GM23338 (cell line): ENCODE results near the gene AGPAT4. TPM values are rescaled to one million over a fixed set of nuclear protein-coding genes. Genes with fewer than 3 reads are reported as not detected.

ENCODE experiments used
- ATAC-seq: fragments of 200-7000 bp; cut with Tn5 transposase; 3 replicates; pipeline ENCODE4 v1.9.1; 2020
- DNase-seq: peaks from one replicate; pipeline ENCODE4 v3.0.0-alpha.2; 2015; ENCODE audit warnings: low spot score
- H2AFZ ChIP-seq: fragments of 200-600 bp; sonication (generic); 2 replicates; pipeline ENCODE4 v1.8.0; 2016; ENCODE audit warnings: antibody characterized with exemption, mild to moderate bottlenecking, moderate library complexity
- H3F3A ChIP-seq: fragments of 200-600 bp; sonication (generic); replicated peaks from 2 replicates; pipeline ENCODE4 v1.8.0; 2017; ENCODE audit warnings: antibody characterized with exemption, mixed run types, low read depth
- H3K27ac ChIP-seq: fragments of 200-600 bp; sonication (generic); 2 replicates; pipeline ENCODE4 v1.6.1; 2016; ENCODE audit warnings: low read depth
- H3K27me3 ChIP-seq: fragments of 200-600 bp; sonication (generic); 2 replicates; pipeline ENCODE4 v1.8.0; 2016; ENCODE audit warnings: mild to moderate bottlenecking, mixed run types, moderate library complexity; ENCODE audit not compliant: insufficient read depth
- H3K36me3 ChIP-seq: fragments of 200-600 bp; sonication (generic); 2 replicates; pipeline ENCODE4 v1.8.0; 2016; ENCODE audit warnings: mild to moderate bottlenecking; ENCODE audit not compliant: insufficient read depth
- H3K4me1 ChIP-seq: fragments of 200-600 bp; sonication (generic); 2 replicates; pipeline ENCODE4 v1.8.0; 2016; ENCODE audit warnings: mild to moderate bottlenecking, moderate library complexity; ENCODE audit not compliant: insufficient read depth
- H3K4me2 ChIP-seq: fragments of 200-600 bp; sonication (generic); 2 replicates; pipeline ENCODE4 v1.7.1; 2017; ENCODE audit warnings: mixed run types
- H3K4me3 ChIP-seq: fragments of 200-600 bp; sonication (generic); 2 replicates; pipeline ENCODE4 v1.6.1; 2016; ENCODE audit warnings: mixed run types
- H3K79me2 ChIP-seq: fragments of 200-600 bp; sonication (generic); replicated peaks from 2 replicates; pipeline ENCODE4 v1.8.0; 2017; ENCODE audit warnings: mild to moderate bottlenecking; ENCODE audit not compliant: insufficient read depth
- H3K9me2 ChIP-seq: fragments of 200-600 bp; sonication (generic); 2 replicates; pipeline ENCODE4 v1.8.0; 2017; ENCODE audit not compliant: insufficient read depth
- H4K20me1 ChIP-seq: fragments of 200-600 bp; sonication (generic); replicated peaks from 2 replicates; pipeline ENCODE4 v1.8.0; 2017; ENCODE audit warnings: mild to moderate bottlenecking; ENCODE audit not compliant: insufficient read depth
- H3K27ac Mint-ChIP-seq: 2 replicates; pipeline ENCODE4 v1.8.0; 2020; ENCODE audit warnings: inconsistent platforms, mild to moderate bottlenecking, moderate library complexity, mixed read lengths
- H3K27me3 Mint-ChIP-seq: 3 replicates; pipeline ENCODE4 v1.8.0; 2022; ENCODE audit warnings: low read depth, mild to moderate bottlenecking, moderate library complexity, mixed read lengths, inconsistent platforms; ENCODE audit not compliant: insufficient read depth, poor library complexity
- H3K36me3 Mint-ChIP-seq: 3 replicates; pipeline ENCODE4 v1.8.0; 2021; ENCODE audit warnings: low read depth, mild to moderate bottlenecking, inconsistent platforms, moderate library complexity, mixed read lengths
- H3K4me1 Mint-ChIP-seq: 3 replicates; pipeline ENCODE4 v1.8.0; 2020; ENCODE audit warnings: mild to moderate bottlenecking, inconsistent platforms, mixed read lengths
- H3K4me3 Mint-ChIP-seq: 3 replicates; pipeline ENCODE4 v1.8.0; 2021; ENCODE audit warnings: moderate library complexity, mild to moderate bottlenecking, inconsistent platforms, mixed read lengths
- H3K9me3 Mint-ChIP-seq: 3 replicates; pipeline ENCODE4 v1.8.0; 2020; ENCODE audit warnings: moderate library complexity, mild to moderate bottlenecking, inconsistent platforms, mixed read lengths
- CREB1 ChIP-seq: fragments of 250-450 bp; sonication (Bioruptor Pico); IDR thresholded peaks from 2 replicates; pipeline ENCODE4 v1.5.0; 2020; ENCODE audit warnings: low read depth, mild to moderate bottlenecking, moderate library complexity
- CTCF ChIP-seq, 2 experiments: fragments of 200-600 bp in 1 of 2; sonication (generic) in 1 of 2; conservative IDR thresholded peaks; 2 replicates each; pipeline versions ENCODE4 v1.5.1 to v1.6.1; 2016 to 2017; ENCODE audit warnings: antibody characterized with exemption in 2 of 2, low read depth in 2 of 2, mild to moderate bottlenecking in 2 of 2, moderate library complexity in 1 of 2
- ETS1 ChIP-seq: IDR thresholded peaks from 2 replicates; pipeline ENCODE4 v1.6.1; 2016; ENCODE audit warnings: antibody characterized with exemption
- EZH2 ChIP-seq: fragments of 200-600 bp; sonication (generic); IDR thresholded peaks from one replicate; pipeline ENCODE4 v1.8.0; 2017; ENCODE audit warnings: antibody characterized with exemption, mild to moderate bottlenecking, low read depth; ENCODE audit not compliant: unreplicated experiment
- EZH2phosphoT487 ChIP-seq: fragments of 200-600 bp; sonication (generic); IDR thresholded peaks from one replicate; pipeline ENCODE4 v1.8.1; 2018; ENCODE audit warnings: antibody characterized with exemption; ENCODE audit not compliant: unreplicated experiment
- JUNB ChIP-seq: IDR thresholded peaks from one replicate; pipeline ENCODE4 v1.6.1; 2016; ENCODE audit warnings: antibody characterized with exemption; ENCODE audit not compliant: unreplicated experiment
- NANOG ChIP-seq: IDR thresholded peaks from 2 replicates; pipeline ENCODE4 v1.6.1; 2016; ENCODE audit warnings: antibody characterized with exemption, borderline replicate concordance
- POLR2AphosphoS5 ChIP-seq: IDR thresholded peaks from 2 replicates; pipeline ENCODE4 v1.6.1; 2016; ENCODE audit warnings: antibody characterized with exemption, low read depth
- REST ChIP-seq: IDR thresholded peaks from one replicate; pipeline ENCODE4 v1.6.1; 2018; ENCODE audit warnings: antibody characterized with exemption; ENCODE audit not compliant: unreplicated experiment
- STAT1 ChIP-seq: IDR thresholded peaks from one replicate; pipeline ENCODE4 v1.6.1; 2016; ENCODE audit warnings: antibody characterized with exemption; ENCODE audit not compliant: unreplicated experiment
- ZNF114 ChIP-seq: fragments of 250-450 bp; sonication (Bioruptor Pico); IDR thresholded peaks from 2 replicates; pipeline ENCODE4 v1.5.0; 2020; ENCODE audit warnings: mild to moderate bottlenecking, moderate library complexity
- ZNF331 ChIP-seq: fragments of 250-450 bp; sonication (Bioruptor Pico); IDR thresholded peaks from 2 replicates; pipeline ENCODE4 v1.5.0; 2020; ENCODE audit warnings: low read depth, mild to moderate bottlenecking, moderate library complexity
- polyA plus RNA-seq: library from polyadenylated mRNA; unstranded; fragments of >200 nt; fragmentation: Nextera tagmentation; extraction: Ambion mirVana; gene quantifications from 2 replicates; pipeline ENCODE4 v1.2.1, GENCODE V29; 2016
- total RNA-seq: library from RNA; depleted of rRNA; stranded (reverse); fragments of >200 nt; shearing (Covaris generic); gene quantifications from 2 replicates; pipeline ENCODE4 v1.2.3, GENCODE V29; 2014
- TF ChIP-seq, protein P1 (sequence below): fragments of 250-450 bp; sonication (Bioruptor Pico); IDR thresholded peaks from 2 replicates; pipeline ENCODE4 v1.5.0; 2020; ENCODE audit warnings: mild to moderate bottlenecking, moderate library complexity

AGPAT4 gene
- total and polyA plus RNA-seq, 2 experiments from 2014 or later, result 8.9 to 19.3 TPM

- no peak for DNase-seq
- no peaks in the 10 kb centered on the region for H3K27me3 ChIP-seq
- Mint-ChIP-seq H3K36me3 (peaks cover 81% of the 10 kb centered on the region), H3K9me3 (peaks cover 48% of the 10 kb centered on the region), H3K4me3 (no peak overlapping the region), H3K27ac (no peak overlapping the region), H3K27me3 (peaks cover 5% of the 10 kb centered on the region), H3K4me1 (no peaks in the 10 kb centered on the region)
- H2AFZ ChIP-seq, result no peak overlapping the region
- ATAC-seq, result no peak
- no peak overlapping the region for H3K4me3 ChIP-seq
- H3K4me2 ChIP-seq, result no peak overlapping the region
- H3K4me1 ChIP-seq, result no peaks in the 10 kb centered on the region
- no peak overlapping the region for H3K27ac ChIP-seq
- TF ChIP-seq NANOG (no peak), CTCF (conservative IDR thresholded peaks at IDR 0.05; ENCODE audit: low read depth in 2 of 2) (no peak), CREB1 (CRISPR knock-in tag) (no peak), EZH2 (no peak), STAT1 (no peak), POLR2AphosphoS5 (no peak), ETS1 (no peak), ZNF114 (no peak), JUNB (no peak), EZH2phosphoT487 (no peak), ZNF331 (no peak), REST (no peak)
- TF ChIP-seq, protein P1, sequence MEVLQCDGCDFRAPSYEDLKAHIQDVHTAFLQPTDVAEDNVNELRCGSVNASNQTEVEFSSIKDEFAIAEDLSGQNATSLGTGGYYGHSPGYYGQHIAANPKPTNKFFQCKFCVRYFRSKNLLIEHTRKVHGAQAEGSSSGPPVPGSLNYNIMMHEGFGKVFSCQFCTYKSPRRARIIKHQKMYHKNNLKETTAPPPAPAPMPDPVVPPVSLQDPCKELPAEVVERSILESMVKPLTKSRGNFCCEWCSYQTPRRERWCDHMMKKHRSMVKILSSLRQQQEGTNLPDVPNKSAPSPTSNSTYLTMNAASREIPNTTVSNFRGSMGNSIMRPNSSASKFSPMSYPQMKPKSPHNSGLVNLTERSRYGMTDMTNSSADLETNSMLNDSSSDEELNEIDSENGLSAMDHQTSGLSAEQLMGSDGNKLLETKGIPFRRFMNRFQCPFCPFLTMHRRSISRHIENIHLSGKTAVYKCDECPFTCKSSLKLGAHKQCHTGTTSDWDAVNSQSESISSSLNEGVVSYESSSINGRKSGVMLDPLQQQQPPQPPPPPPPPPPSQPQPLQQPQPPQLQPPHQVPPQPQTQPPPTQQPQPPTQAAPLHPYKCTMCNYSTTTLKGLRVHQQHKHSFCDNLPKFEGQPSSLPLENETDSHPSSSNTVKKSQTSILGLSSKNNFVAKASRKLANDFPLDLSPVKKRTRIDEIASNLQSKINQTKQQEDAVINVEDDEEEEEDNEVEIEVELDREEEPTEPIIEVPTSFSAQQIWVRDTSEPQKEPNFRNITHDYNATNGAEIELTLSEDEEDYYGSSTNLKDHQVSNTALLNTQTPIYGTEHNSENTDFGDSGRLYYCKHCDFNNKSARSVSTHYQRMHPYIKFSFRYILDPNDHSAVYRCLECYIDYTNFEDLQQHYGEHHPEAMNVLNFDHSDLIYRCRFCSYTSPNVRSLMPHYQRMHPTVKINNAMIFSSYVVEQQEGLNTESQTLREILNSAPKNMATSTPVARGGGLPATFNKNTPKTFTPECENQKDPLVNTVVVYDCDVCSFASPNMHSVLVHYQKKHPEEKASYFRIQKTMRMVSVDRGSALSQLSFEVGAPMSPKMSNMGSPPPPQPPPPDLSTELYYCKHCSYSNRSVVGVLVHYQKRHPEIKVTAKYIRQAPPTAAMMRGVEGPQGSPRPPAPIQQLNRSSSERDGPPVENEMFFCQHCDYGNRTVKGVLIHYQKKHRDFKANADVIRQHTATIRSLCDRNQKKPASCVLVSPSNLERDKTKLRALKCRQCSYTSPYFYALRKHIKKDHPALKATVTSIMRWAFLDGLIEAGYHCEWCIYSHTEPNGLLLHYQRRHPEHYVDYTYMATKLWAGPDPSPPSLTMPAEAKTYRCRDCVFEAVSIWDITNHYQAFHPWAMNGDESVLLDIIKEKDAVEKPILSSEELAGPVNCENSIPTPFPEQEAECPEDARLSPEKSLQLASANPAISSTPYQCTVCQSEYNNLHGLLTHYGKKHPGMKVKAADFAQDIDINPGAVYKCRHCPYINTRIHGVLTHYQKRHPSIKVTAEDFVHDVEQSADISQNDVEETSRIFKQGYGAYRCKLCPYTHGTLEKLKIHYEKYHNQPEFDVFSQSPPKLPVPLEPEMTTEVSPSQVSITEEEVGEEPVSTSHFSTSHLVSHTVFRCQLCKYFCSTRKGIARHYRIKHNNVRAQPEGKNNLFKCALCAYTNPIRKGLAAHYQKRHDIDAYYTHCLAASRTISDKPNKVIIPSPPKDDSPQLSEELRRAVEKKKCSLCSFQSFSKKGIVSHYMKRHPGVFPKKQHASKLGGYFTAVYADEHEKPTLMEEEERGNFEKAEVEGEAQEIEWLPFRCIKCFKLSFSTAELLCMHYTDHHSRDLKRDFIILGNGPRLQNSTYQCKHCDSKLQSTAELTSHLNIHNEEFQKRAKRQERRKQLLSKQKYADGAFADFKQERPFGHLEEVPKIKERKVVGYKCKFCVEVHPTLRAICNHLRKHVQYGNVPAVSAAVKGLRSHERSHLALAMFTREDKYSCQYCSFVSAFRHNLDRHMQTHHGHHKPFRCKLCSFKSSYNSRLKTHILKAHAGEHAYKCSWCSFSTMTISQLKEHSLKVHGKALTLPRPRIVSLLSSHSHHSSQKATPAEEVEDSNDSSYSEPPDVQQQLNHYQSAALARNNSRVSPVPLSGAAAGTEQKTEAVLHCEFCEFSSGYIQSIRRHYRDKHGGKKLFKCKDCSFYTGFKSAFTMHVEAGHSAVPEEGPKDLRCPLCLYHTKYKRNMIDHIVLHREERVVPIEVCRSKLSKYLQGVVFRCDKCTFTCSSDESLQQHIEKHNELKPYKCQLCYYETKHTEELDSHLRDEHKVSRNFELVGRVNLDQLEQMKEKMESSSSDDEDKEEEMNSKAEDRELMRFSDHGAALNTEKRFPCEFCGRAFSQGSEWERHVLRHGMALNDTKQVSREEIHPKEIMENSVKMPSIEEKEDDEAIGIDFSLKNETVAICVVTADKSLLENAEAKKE (CRISPR knock-in tag), result no peak
- H3K9me2 ChIP-seq, result no peaks in the 10 kb centered on the region
- H3K36me3 ChIP-seq, result peaks cover 23% of the 10 kb centered on the region
- peaks cover 4% of the 10 kb centered on the region; the same call in 1 of the 2 replicates for H3K79me2 ChIP-seq
- H4K20me1 ChIP-seq, result no peaks in the 10 kb centered on the region
- no peaks in the 10 kb centered on the region for H3F3A ChIP-seq
These were observed 92.7 kb downstream of the AGPAT4 start for GRCh38 chr6:161181121-161181520.
